GM18499 (cell line): Measurements from ENCODE around the gene CEP192.
"Not testable (repeated sequence)": the region's sequence is repeated elsewhere in the genome, so short reads cannot be mapped to it uniquely, and the experiment has no call there.

Source experiments
- ATAC-seq: cut with Tn5 transposase; IDR thresholded peaks from one replicate; pipeline ENCODE4 v1.9.1; 2021; ENCODE audit warnings: moderate number of reproducible peaks; ENCODE audit not compliant: insufficient read depth, unreplicated experiment

The CEP192 gene

DNA sequence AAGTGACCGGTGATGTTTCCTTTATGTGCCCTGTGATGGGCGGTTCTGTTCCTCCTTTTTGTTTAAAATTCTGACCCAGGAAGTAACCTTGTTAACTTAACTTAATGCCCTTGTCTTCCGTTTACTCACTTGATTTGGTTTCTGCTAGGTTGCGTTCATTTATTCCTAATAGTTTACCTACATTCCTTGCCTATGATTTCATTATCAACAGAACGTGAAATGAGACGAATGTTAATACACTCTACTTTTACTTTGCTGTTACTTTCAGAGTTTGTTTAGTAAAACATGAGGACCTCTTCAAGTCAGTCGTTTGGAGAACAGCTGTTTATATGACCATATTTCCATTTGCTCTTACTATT lies 638 bp downstream of the CEP192 start:
- ATAC-seq: no peak

GRCh38 chr18:12993439-12993838 lies 2.3 kb downstream of the CEP192 start:
- ATAC-seq: no peak

DNA sequence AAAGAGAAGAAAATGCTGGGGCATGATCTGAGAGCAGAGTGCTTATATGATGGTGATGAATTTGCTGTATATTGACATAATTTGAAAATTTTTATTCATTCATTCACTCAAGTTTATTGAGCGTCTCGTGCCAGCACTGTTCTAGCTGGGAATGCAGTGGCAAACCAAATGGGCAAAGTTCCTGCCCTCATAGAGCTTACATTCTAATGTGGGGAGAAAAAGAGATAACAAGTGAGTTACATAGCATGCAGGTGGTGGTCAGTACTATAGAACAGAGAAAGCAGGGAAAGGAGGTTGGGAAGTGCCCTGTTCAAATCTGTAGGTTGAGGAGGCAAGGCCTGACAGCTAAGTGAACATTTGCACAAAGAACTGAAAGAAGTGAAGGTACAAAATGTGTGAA lies 4.3 kb downstream of the CEP192 start:
- no peak for ATAC-seq

DNA sequence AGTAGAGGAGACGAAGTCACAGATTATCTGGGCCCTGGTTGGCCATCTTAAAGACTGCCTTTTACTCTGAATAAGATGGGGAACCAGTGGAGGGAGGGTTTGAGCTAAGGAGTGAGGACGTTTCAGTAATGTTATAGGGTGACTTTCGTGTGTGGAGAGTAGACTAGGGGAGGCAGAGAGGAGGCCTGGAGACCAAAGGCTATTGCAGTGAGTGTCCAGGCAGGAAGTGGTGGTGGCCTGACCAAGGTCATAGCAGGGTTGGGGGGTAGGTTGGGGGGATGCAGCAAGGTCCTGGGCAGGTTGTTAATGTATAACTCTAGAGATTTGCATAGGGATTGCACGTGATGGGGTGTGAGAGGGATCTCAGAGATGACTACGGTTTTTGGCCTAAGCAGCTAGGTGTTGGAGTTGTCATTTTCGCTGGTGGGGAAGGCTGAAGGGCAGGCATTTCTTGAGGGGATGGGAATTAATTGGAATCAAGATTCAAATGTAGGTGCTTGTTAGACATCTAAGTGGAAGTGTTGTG lies 4.9 kb downstream of the CEP192 start:
- ATAC-seq: no peak

DNA sequence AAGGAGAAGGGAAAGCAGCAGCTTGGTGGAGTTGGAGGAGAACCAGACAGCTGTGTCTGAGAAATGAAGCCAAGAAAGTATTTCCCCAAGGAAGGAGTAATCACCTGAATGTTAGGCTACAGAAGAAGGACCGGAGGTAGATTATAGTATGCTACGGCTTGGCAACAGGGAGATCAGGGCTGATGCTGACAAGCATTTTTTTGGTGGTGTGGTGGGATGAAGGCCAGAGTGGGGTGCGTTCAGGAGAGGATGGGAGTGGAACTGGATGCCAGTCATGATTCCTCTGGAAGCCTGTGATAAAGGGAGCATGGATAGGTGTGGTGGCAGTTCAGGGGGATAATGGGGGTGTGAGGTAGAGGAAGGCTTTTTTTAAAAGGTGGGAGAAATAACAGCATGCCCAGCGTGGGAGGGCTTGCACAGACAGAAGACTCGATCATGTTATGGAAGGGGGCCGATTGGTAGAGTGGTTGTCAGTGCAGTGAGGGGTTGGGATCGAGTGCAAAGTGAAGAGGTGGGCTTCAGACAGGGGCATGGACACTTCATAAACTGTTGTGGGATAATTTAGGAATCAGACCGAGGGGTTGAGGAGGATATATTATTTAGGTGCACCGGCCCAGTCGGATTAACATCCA lies 5.6 kb downstream of the CEP192 start:
- no peak for ATAC-seq

DNA sequence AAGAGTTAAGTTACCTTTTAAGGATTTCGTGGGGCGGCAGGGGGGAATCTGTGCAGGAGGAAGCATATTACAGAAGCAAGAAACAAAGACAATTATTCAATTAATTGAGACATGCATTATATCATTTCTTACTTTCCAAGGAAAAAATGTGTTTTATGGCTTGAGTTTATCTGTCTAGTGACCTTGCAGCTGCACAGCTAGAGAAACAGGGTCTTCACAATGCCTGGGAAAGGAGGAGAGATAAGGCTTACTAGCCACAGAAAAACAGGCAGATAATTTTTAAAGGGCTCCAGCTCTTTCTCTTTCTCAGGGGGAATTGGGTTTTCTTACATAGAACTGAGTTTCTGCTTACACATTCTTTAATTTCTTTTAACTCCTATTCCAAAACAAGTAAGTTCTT lies 6.2 kb downstream of the CEP192 start:
- not testable (repeated sequence) for ATAC-seq

DNA sequence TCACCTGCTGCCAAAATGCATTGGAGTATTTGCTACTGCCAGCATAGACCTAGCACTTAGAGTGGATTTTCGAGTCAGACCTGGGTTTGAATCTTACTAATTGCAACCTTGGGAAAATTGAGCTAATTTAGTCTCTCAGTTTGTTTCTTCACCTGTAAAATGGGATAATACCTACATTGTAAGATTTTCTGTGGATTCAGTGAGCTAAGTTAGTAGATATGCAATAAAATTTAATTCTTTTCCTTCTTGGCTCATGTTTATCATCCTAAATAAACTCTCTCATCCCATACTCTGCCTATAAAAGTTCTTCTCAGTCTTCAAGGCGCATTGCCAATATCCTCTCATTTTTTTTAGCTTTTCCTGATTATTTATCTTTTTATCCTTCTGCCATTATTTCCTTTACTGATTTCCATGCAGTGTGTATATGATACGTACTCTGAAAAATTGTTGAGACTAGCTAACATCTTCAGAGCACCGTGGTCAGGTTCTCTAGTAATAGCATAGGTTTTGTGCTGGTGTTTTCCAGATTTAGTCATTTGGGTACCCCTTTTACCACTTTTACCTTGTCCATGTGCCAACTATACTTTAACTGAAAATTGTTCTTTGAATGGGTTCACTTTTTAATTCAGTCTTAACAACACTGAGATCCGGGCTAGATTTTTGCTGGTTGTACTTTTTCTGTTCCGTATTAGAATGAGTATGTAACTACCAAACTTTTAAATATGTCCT lies 7.3 kb downstream of the CEP192 start:
- no peak for ATAC-seq

- ATAC-seq: no peak
These were observed 12.3 kb downstream of the CEP192 start for GRCh38 chr18:13003466-13003896.

DNA sequence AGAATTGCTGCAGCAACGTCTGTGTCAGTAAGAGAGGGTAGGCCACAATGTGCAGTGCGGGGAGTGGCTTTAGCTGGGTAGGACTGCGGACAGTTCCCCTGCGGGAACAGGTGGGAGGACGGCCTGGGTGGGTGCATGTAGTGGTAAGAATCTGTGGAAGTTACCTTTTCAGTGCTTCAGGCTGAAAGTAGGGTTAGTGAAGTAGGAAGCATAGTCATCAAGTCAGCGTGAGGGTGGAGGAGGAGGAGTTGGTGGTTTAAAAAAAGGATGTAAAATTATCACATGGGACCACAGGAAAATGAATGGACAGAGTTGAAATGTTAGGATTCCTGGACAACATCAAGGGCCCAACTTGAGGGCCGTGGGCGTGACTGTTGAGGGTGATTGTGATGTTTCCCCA lies 13.2 kb downstream of the CEP192 start:
- no peak for ATAC-seq

DNA sequence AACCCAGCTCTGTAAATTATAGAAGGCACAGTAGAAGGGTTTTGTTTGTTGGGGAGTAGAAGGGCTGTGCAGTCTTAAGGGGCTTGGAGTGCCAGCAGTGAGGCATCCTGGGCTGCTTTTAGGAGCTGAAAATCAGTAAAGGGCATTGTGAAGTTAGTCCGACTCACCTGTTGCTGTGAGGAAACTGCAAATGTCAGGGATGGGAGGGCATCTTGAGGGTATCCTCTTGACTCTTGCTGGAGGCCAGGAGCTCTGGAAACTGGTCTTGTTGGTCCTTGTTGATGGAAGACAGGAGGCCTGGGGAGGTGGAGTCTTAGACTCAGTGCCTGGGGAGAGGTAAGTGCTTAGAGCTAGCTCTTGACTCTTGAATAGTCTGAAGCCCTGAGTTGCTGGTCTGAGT lies 14.1 kb downstream of the CEP192 start:
- ATAC-seq: no peak

- no peak for ATAC-seq
These were observed 15.5 kb downstream of the CEP192 start for GRCh38 chr18:13006531-13007247.

- ATAC-seq: no peak
These were observed 16.0 kb downstream of the CEP192 start for GRCh38 chr18:13007248-13007560.

DNA sequence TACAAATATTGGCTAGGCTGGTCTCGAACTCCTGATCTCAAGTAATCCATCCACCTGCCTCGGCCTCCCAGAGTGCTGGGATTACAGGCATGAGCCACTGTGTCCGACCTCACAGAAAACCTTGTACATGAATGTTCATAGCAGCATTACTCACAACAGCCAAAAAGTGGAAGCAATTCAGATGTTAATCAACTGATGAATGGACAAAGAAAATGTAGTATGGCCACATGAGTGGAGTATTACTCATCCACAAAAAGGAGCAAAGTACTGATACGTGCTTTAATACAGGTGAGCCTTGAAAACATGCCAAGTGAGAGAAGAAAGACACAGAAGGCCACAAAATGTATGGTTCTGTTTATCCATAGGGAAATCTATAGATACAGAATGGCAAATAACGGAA lies 20.6 kb downstream of the CEP192 start:
- ATAC-seq: no peak

DNA sequence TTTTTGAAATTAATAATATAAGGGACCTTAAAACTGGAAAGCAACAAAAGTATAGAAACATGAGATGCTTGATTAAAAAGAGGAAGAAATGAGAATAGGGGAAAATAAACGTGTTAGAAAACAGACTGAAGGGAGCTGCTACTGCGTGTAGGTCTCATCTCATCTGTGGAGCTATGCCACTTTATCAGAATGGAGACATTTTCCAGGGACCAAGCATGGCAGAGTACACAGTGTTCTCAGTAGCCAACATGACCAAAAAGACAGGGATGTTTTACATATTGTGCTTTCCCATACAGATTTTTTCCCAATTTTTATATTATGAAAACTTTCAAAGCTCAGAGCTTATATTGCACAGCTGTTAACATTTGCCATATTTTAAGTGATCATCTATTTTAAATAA lies 23.1 kb downstream of the CEP192 start:
- no peak for ATAC-seq

DNA sequence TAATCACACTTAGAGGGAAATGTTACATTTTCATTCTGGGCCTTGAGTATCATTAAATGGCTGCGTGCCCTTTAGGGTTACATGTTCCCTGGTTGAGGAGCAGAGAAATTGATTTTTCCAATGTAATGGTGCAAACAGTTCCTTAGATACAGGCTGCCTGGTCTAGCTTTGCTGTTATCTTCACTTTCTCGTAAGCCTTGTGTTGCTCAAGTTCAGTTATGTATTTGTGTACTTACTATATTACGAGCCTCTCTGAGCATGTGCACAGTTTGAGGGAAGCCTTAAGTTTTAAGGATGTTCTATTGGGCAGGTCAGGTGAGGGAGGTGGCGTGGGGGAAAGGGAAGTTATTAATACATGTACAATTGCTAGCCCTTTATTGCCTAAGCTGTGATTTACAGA lies 23.7 kb downstream of the CEP192 start:
- ATAC-seq: no peak

GRCh38 chr18:13017247-13017875 lies 26.2 kb downstream of the CEP192 start:
- no peak for ATAC-seq

DNA sequence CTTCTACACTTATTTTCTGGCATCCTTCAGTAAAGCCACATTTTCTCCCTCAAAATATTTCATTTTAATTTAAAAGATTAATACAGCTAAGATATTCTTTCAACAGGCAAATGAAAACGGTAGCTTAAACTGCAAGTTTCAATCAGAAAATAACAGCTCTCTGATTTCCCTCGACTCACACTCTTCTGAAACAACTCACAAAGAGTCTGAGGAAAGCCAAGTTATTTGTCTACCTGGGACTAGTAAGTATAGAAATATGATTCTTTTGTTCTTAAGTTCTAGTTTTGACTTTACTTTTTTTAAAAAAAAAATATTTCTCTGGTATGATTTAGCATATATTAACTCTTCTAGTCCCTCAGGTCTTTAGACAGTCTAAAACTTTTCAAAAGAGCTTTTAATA lies 27.2 kb downstream of the CEP192 start:
- no peak for ATAC-seq

GRCh38 chr18:13019301-13019700 lies 28.1 kb downstream of the CEP192 start:
- no peak for ATAC-seq

- ATAC-seq: no peak
These were observed 31.5 kb downstream of the CEP192 start for GRCh38 chr18:13022644-13023043.

DNA sequence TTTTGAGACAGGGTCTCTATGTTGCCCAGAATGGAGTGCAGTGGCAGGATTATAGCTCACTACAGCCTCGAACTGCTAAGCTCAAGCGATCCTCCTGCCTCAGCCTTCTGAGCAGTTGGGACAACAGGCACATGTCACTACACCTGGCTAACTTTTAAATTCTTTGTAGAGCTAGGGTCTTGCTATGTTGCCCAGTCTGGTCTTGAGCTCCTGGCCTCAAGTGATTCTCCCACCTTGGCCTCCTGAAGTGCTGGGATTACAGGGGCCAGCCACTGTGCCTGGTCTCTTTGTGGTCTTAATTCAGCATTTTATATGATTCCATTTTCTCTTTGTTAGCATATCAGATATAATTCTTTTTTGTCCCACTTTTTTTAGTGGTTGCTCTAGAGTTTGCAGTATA lies 34.1 kb downstream of the CEP192 start:
- no peak for ATAC-seq
